K562 (cell line): ENCODE measurements around the gene LMBR1L. TPM values are rescaled to one million over a fixed set of nuclear protein-coding genes. Genes with fewer than 3 reads are reported as not detected.

Experiments used
- CHD4 ChIP-seq: fragments of 200-600 bp; sonication (generic); IDR thresholded peaks from 3 replicates; pipeline ENCODE4 v1.6.1; 2012; ENCODE audit warnings: low read depth, mild to moderate bottlenecking, mixed read lengths, low read length, inconsistent platforms; ENCODE audit not compliant: insufficient read depth, insufficient replicate concordance, poor library complexity, severe bottlenecking
- FOXJ3 ChIP-seq: sonication (generic); formaldehyde crosslinking; IDR thresholded peaks from 2 replicates; pipeline ENCODE4 v1.4.0; 2020; ENCODE audit warnings: mild to moderate bottlenecking, missing genetic modification reagents
- HNRNPH1 ChIP-seq: fragments of 200-400 bp; formaldehyde crosslinking; optimal IDR thresholded peaks from 2 replicates; pipeline ENCODE3; 2017; ENCODE audit warnings: low read depth, mild to moderate bottlenecking, low read length, moderate library complexity
- HNRNPUL1 ChIP-seq: fragments of 200-400 bp; formaldehyde crosslinking; IDR thresholded peaks from 2 replicates; pipeline ENCODE4 v1.6.1; 2017; ENCODE audit warnings: low read length
- IRF2 ChIP-seq: sonication (generic); formaldehyde crosslinking; IDR thresholded peaks from 2 replicates; pipeline ENCODE4 v1.8.1; 2022; ENCODE audit warnings: mild to moderate bottlenecking, missing genetic modification reagents
- NCOA1 ChIP-seq: fragments of 450-650 bp; IDR thresholded peaks from 2 replicates; pipeline ENCODE4 v1.6.1; 2016; ENCODE audit warnings: low read depth
- NFATC3 ChIP-seq: fragments of 450-650 bp; IDR thresholded peaks from 2 replicates; pipeline ENCODE4 v1.6.1; 2017; ENCODE audit warnings: mild to moderate bottlenecking
- NUFIP1 ChIP-seq: fragments of 450-650 bp; IDR thresholded peaks from 2 replicates; pipeline ENCODE4 v1.6.1; 2018; ENCODE audit not compliant: partially characterized antibody
- PHF20 ChIP-seq: fragments of 450-650 bp; IDR thresholded peaks from 2 replicates; pipeline ENCODE4 v1.6.1; 2018; ENCODE audit not compliant: partially characterized antibody
- POLR3G ChIP-seq: IDR thresholded peaks from 2 replicates; pipeline ENCODE4 v1.6.1; 2011; ENCODE audit not compliant: insufficient read length, insufficient replicate concordance; ENCODE audit errors: extremely low read depth
- PTTG1 ChIP-seq: fragments of 450-650 bp; IDR thresholded peaks from 2 replicates; pipeline ENCODE4 v1.6.1; 2016; ENCODE audit warnings: low read depth, mild to moderate bottlenecking, missing genetic modification characterization, missing compliant biosample characterization
- RNF2 ChIP-seq: sonication (generic); IDR thresholded peaks from 2 replicates; pipeline ENCODE4 v1.6.1; 2016
- SMC3 ChIP-seq: conservative IDR thresholded peaks from 2 replicates; pipeline ENCODE4 v1.6.1; 2011; ENCODE audit warnings: low read depth, low read length, improper control_type of control experiment; ENCODE audit not compliant: insufficient read depth
- TAF15 ChIP-seq: fragments of 200-400 bp; formaldehyde crosslinking; IDR thresholded peaks from 2 replicates; pipeline ENCODE4 v1.6.1; 2017; ENCODE audit warnings: mild to moderate bottlenecking, low read depth, low read length, moderate library complexity
- TCF7L2 ChIP-seq: fragments of 150-350 bp; IDR thresholded peaks from 2 replicates; pipeline ENCODE4 v1.6.1; 2016; ENCODE audit warnings: low read depth, mild to moderate bottlenecking, low read length, moderate library complexity
- TFAM ChIP-seq: fragments of 250-450 bp; sonication (Bioruptor Pico); conservative IDR thresholded peaks from 2 replicates; pipeline ENCODE4 v1.5.0; 2021; ENCODE audit warnings: mild to moderate bottlenecking, moderate library complexity
- XRCC5 ChIP-seq: fragments of 200-400 bp; formaldehyde crosslinking; IDR thresholded peaks from 2 replicates; pipeline ENCODE4 v1.6.1; 2017; ENCODE audit warnings: low read depth, mild to moderate bottlenecking, low read length
- YBX1 ChIP-seq: fragments of 450-650 bp; IDR thresholded peaks from 2 replicates; pipeline ENCODE4 v1.7.1; 2016; ENCODE audit warnings: mild to moderate bottlenecking
- ZC3H8 ChIP-seq: fragments of 450-650 bp; IDR thresholded peaks from 2 replicates; pipeline ENCODE4 v1.6.1; 2017
- ZNF445 ChIP-seq: fragments of 250-450 bp; sonication (Bioruptor Pico); IDR thresholded peaks from 2 replicates; pipeline ENCODE4 v1.4.0; 2020; ENCODE audit warnings: low read depth, mild to moderate bottlenecking, moderate library complexity
- ZNF785 ChIP-seq: fragments of 250-450 bp; sonication (Bioruptor Pico); IDR thresholded peaks from 2 replicates; pipeline ENCODE4 v1.4.0; 2020; ENCODE audit warnings: mild to moderate bottlenecking
- ZNF830 ChIP-seq: fragments of 250-450 bp; sonication (Bioruptor Pico); IDR thresholded peaks from 2 replicates; pipeline ENCODE4 v1.5.0; 2021; ENCODE audit warnings: mild to moderate bottlenecking
- polyA plus RNA-seq, 8 experiments: library from polyadenylated mRNA; depleted of rRNA in 4 of 8; stranded (reverse) in 5 of 8; unstranded in 3 of 8; fragments of >200 nt; fragmentation: Nextera tagmentation in 2 of 8; fragmentation: Illumina TruSeq in 1 of 8; extraction: Ambion mirVana in 2 of 8; extraction: Trizol in 1 of 8; gene quantifications; 2 replicates each; pipeline versions ENCODE4 v1.2.1 to v1.2.3, GENCODE V29; 2011 to 2014; ENCODE audit warnings: inconsistent platforms in 1 of 8, missing spikeins in 1 of 8
- total RNA-seq, 7 experiments: library from RNA; depleted of rRNA in 6 of 7; stranded (reverse); fragments of >200 nt in 6 of 7; fragmentation: Illumina TruSeq in 2 of 7; extraction: Trizol in 2 of 7; gene quantifications; 2 replicates each; pipeline versions ENCODE4 v1.2.1 to v1.2.3, GENCODE V29; 2011 to 2021; ENCODE audit warnings: low replicate concordance in 1 of 7
- TF ChIP-seq, protein P1 (sequence below): fragments of 250-450 bp; sonication (Bioruptor Pico); IDR thresholded peaks from 2 replicates; pipeline ENCODE4 v1.4.0; 2020; ENCODE audit warnings: mild to moderate bottlenecking, moderate library complexity, borderline replicate concordance
- TF ChIP-seq, protein P2 (sequence below): fragments of 250-450 bp; sonication (Bioruptor Pico); IDR thresholded peaks from 2 replicates; pipeline ENCODE4 v1.5.1; 2021; ENCODE audit warnings: mild to moderate bottlenecking
- TF ChIP-seq, protein P3 (sequence below): IDR thresholded peaks from 2 replicates; pipeline ENCODE4 v1.6.1; 2014; ENCODE audit warnings: antibody characterized with exemption

Gene LMBR1L
- total and polyA plus RNA-seq, 9 of the 15 experiments (the other 6 are each of a cell fraction or from before 2014, with no cell fraction given): 2.5 to 57.0 (median 31.1) TPM

DNA sequence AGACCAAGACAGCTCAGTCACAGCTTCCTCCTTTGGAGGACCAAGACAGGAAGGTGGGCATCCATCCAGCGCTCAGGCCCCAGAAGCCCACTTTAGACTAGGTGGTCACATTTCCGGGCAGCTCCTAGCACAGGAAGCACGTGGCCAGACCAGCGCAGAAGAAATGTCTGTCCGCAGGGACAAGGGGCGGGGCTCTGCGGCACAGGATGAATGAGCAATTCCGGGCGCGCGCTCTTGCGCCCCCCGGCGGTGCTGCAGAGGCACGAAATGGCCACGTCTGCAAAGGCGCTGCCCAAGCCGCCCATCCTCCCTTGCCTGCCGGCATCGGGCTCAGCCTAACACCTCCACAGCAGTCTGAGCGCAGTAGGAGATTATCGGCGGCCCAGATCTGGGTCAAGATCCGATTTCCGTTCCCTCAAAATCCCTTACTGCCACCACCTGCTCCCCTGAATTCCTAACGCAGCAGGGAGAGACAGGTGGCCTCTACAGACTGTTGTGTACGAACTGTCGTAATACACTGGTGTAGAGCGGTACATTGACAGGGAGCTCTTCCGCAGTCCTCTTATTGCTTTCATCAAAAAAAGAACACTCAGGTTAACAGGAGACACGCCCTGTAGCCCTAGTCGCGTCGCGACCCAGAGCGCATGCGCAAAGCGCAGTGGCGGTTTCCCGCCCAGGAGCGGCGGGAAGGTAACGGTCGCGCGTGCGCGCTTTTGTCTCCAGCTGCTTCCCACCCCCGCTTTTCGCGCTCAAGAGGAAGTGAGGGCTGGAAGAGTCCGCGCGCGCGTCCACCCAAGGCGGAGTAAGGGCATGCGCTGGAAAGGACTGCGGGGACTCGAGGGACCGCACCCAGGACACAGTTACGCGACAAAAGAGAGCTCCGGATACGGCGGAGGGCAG, 19.8 kb upstream of the LMBR1L start (continued):
- TF ChIP-seq, protein P1, sequence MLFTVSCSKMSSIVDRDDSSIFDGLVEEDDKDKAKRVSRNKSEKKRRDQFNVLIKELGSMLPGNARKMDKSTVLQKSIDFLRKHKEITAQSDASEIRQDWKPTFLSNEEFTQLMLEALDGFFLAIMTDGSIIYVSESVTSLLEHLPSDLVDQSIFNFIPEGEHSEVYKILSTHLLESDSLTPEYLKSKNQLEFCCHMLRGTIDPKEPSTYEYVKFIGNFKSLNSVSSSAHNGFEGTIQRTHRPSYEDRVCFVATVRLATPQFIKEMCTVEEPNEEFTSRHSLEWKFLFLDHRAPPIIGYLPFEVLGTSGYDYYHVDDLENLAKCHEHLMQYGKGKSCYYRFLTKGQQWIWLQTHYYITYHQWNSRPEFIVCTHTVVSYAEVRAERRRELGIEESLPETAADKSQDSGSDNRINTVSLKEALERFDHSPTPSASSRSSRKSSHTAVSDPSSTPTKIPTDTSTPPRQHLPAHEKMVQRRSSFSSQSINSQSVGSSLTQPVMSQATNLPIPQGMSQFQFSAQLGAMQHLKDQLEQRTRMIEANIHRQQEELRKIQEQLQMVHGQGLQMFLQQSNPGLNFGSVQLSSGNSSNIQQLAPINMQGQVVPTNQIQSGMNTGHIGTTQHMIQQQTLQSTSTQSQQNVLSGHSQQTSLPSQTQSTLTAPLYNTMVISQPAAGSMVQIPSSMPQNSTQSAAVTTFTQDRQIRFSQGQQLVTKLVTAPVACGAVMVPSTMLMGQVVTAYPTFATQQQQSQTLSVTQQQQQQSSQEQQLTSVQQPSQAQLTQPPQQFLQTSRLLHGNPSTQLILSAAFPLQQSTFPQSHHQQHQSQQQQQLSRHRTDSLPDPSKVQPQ (CRISPR knock-in tag): peak; percentile 9; the same call in 1 of the 2 replicates
- TF ChIP-seq HNRNPH1 (peak; percentile 27), FOXJ3 (CRISPR knock-in tag) (no peak), XRCC5 (peak; percentile 84), ZNF830 (CRISPR knock-in tag) (no peak), NCOA1 (peak; percentile 40; the same call in 1 of the 2 replicates), ZNF445 (CRISPR knock-in tag) (no peak), CHD4 (no peak), NUFIP1 (no peak), ZC3H8 (peak; percentile 72; the same call in 1 of the 2 replicates), POLR3G (no peak), TFAM (CRISPR knock-in tag) (no peak), IRF2 (CRISPR knock-in tag) (no peak), NFATC3 (no peak; the same call in 1 of the 2 replicates), HNRNPUL1 (peak; percentile 31; the same call in 1 of the 2 replicates), ZNF785 (CRISPR knock-in tag) (no peak), TCF7L2 (no peak), PTTG1 (no peak), SMC3 (peak; percentile 61), PHF20 (no peak), YBX1 (no peak), RNF2 (peak; percentile 70), TAF15 (0 out of 2 replicates have a peak, but pooled peaks have one; percentile 79)
- TF ChIP-seq, protein P2, sequence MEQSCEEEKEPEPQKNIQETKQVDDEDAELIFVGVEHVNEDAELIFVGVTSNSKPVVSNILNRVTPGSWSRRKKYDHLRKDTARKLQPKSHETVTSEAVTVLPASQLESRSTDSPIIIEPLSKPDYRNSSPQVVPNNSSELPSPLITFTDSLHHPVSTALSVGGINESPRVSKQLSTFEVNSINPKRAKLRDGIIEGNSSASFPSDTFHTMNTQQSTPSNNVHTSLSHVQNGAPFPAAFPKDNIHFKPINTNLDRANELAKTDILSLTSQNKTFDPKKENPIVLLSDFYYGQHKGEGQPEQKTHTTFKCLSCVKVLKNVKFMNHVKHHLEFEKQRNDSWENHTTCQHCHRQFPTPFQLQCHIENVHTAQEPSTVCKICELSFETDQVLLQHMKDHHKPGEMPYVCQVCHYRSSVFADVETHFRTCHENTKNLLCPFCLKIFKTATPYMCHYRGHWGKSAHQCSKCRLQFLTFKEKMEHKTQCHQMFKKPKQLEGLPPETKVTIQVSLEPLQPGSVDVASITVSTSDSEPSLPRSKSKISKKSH (CRISPR knock-in tag): no peak
- TF ChIP-seq, protein P3, sequence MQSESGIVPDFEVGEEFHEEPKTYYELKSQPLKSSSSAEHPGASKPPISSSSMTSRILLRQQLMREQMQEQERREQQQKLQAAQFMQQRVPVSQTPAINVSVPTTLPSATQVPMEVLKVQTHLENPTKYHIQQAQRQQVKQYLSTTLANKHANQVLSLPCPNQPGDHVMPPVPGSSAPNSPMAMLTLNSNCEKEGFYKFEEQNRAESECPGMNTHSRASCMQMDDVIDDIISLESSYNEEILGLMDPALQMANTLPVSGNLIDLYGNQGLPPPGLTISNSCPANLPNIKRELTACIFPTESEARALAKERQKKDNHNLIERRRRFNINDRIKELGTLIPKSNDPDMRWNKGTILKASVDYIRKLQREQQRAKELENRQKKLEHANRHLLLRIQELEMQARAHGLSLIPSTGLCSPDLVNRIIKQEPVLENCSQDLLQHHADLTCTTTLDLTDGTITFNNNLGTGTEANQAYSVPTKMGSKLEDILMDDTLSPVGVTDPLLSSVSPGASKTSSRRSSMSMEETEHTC: no peak
